Measurements from ENCODE around the gene SUB1.

- TF ChIP-seq CTCF (conservative IDR thresholded peaks at IDR 0.05; ENCODE audit: low read depth, low read length) (no peak), EZH2 (IDR thresholded peaks at IDR 0.05; ENCODE audit: borderline replicate concordance, low read depth, low read length, poor library complexity, severe bottlenecking) (no peak)
These were observed 45.6 kb downstream of the SUB1 start for GRCh38 chr5:32630867-32631491.

Measured in A673 (cell line).